Activated naive CD8-positive, alpha-beta T cell treated with anti-CD3 and anti-CD28 coated beads, Interleukin-2, amount 10 ng/mL, durations not matched to agents 7 days and 5 days (primary cell): ENCODE results near the gene SQSTM1. TPM values are rescaled to one million over a fixed set of nuclear protein-coding genes. Genes with fewer than 3 reads are reported as not detected.

Experiments used
- ATAC-seq: fragments of 150-1000 bp; cut with Tn5 transposase; one replicate; pipeline ENCODE4 v1.10.0; 2021; ENCODE audit warnings: low read depth, moderate library complexity
- POLR2A ChIA-PET: fragments of 350-600 bp; sonication (Branson Sonifier 250); formaldehyde crosslinking; loops from one replicate; lab custom pipeline; 2021; ENCODE audit warnings: antibody characterized with exemption; lab: Charles Lee
- DNase-seq: peaks from one replicate; pipeline ENCODE4 v3.0.0; 2021
- H3K27ac Mint-ChIP-seq: one replicate; pipeline ENCODE4 v1.8.0; 2022; ENCODE audit warnings: mild to moderate bottlenecking, mixed read lengths
- H3K27me3 Mint-ChIP-seq: one replicate; pipeline ENCODE4 v1.8.0; 2022; ENCODE audit warnings: mild to moderate bottlenecking, moderate library complexity, mixed read lengths
- H3K36me3 Mint-ChIP-seq: one replicate; pipeline ENCODE4 v1.8.0; 2021; ENCODE audit warnings: mild to moderate bottlenecking, mixed read lengths
- H3K4me1 Mint-ChIP-seq: one replicate; pipeline ENCODE4 v1.8.0; 2021; ENCODE audit warnings: mixed read lengths
- H3K4me3 Mint-ChIP-seq: one replicate; pipeline ENCODE4 v1.8.0; 2022; ENCODE audit warnings: mild to moderate bottlenecking, moderate library complexity, mixed read lengths
- H3K9me3 Mint-ChIP-seq: one replicate; pipeline ENCODE4 v1.8.0; 2021; ENCODE audit warnings: mixed read lengths
- total RNA-seq, 2 experiments: library from RNA; stranded (reverse); gene quantifications; one replicate each; pipeline ENCODE4 v1.2.3, GENCODE V29; 2021

Gene SQSTM1
- total RNA-seq, 2 experiments from 2014 or later, result 196 to 216 TPM

- Mint-ChIP-seq H3K36me3 (peaks cover 8% of the 10 kb centered on the region), H3K4me3 (no peak overlapping the region)
- POLR2A ChIA-PET, result no interaction called here
Measured at GRCh38 chr5:179872055-179872827, 51.5 kb downstream of the SQSTM1 start.

GRCh38 chr5:179872828-179873575 is 52.3 kb downstream of the SQSTM1 start:
- peaks cover 12% of the 10 kb centered on the region for H3K36me3 Mint-ChIP-seq
- no peak overlapping the region for H3K4me3 Mint-ChIP-seq
- DNase-seq (no peak), ATAC-seq (no peak)
- no peaks in the 10 kb centered on the region for H3K4me1 Mint-ChIP-seq
- POLR2A ChIA-PET, result no interaction called here
- H3K27ac Mint-ChIP-seq, result no peak overlapping the region
- H3K9me3 Mint-ChIP-seq, result no peaks in the 10 kb centered on the region
- H3K27me3 Mint-ChIP-seq, result no peaks in the 10 kb centered on the region

More at GRCh38 chr5:179872055-179872827, 51.5 kb downstream of the SQSTM1 start:
- Mint-ChIP-seq H3K4me1 (no peaks in the 10 kb centered on the region), H3K27ac (no peak overlapping the region), H3K27me3 (no peaks in the 10 kb centered on the region), H3K9me3 (no peaks in the 10 kb centered on the region)
- DNase-seq (no peak), ATAC-seq (no peak)

- H3K9me3 Mint-ChIP-seq, result no peaks in the 10 kb centered on the region
- H3K27ac Mint-ChIP-seq, result no peak overlapping the region
- DNase-seq (no peak), ATAC-seq (no peak)
- H3K4me1 Mint-ChIP-seq, result no peaks in the 10 kb centered on the region
- no peaks in the 10 kb centered on the region for H3K27me3 Mint-ChIP-seq
- POLR2A ChIA-PET, result no interaction called here
- H3K4me3 Mint-ChIP-seq, result no peak overlapping the region
- peaks cover 12% of the 10 kb centered on the region for H3K36me3 Mint-ChIP-seq
Measured at GRCh38 chr5:179873588-179874110, 52.9 kb downstream of the SQSTM1 start.

- H3K36me3 Mint-ChIP-seq, result peaks cover 12% of the 10 kb centered on the region
- DNase-seq (no peak), ATAC-seq (no peak)
- no peaks in the 10 kb centered on the region for H3K27me3 Mint-ChIP-seq
- H3K9me3 Mint-ChIP-seq, result no peaks in the 10 kb centered on the region
- no peak overlapping the region for H3K4me3 Mint-ChIP-seq
- H3K4me1 Mint-ChIP-seq, result no peaks in the 10 kb centered on the region
- no peak overlapping the region for H3K27ac Mint-ChIP-seq
- POLR2A ChIA-PET, result no interaction called here
Measured at GRCh38 chr5:179874136-179874535, 53.4 kb downstream of the SQSTM1 start.

- H3K27me3 Mint-ChIP-seq, result no peaks in the 10 kb centered on the region
- no peaks in the 10 kb centered on the region for H3K9me3 Mint-ChIP-seq
- H3K4me1 Mint-ChIP-seq, result no peaks in the 10 kb centered on the region
- H3K36me3 Mint-ChIP-seq, result peaks cover 12% of the 10 kb centered on the region
- POLR2A ChIA-PET, result no interaction called here
- DNase-seq (no peak), ATAC-seq (no peak)
- no peak overlapping the region for H3K27ac Mint-ChIP-seq
- no peak overlapping the region for H3K4me3 Mint-ChIP-seq
Measured at GRCh38 chr5:179874536-179875292, 54.0 kb downstream of the SQSTM1 start.

- Mint-ChIP-seq H3K9me3 (no peaks in the 10 kb centered on the region), H3K27ac (no peak overlapping the region), H3K4me3 (no peak overlapping the region), H3K4me1 (no peaks in the 10 kb centered on the region), H3K36me3 (peaks cover 10% of the 10 kb centered on the region), H3K27me3 (no peaks in the 10 kb centered on the region)
- no peak for ATAC-seq
- DNase-seq, result no peak
- POLR2A ChIA-PET, result no interaction called here
Measured at GRCh38 chr5:179875741-179876609, 55.3 kb downstream of the SQSTM1 start.

GRCh38 chr5:179876610-179876952 is 55.9 kb downstream of the SQSTM1 start:
- ATAC-seq, result no peak
- Mint-ChIP-seq H3K4me3 (no peak overlapping the region), H3K4me1 (no peaks in the 10 kb centered on the region), H3K27me3 (no peaks in the 10 kb centered on the region), H3K27ac (no peak overlapping the region), H3K9me3 (no peaks in the 10 kb centered on the region), H3K36me3 (peaks cover 13% of the 10 kb centered on the region)
- no peak for DNase-seq
- POLR2A ChIA-PET, result no interaction called here

GRCh38 chr5:179878222-179879002 is 57.7 kb downstream of the SQSTM1 start:
- DNase-seq (no peak), ATAC-seq (no peak)
- peaks cover 26% of the 10 kb centered on the region for H3K36me3 Mint-ChIP-seq
- H3K4me3 Mint-ChIP-seq, result no peak overlapping the region
- POLR2A ChIA-PET, result no interaction called here
- no peaks in the 10 kb centered on the region for H3K4me1 Mint-ChIP-seq
- no peak overlapping the region for H3K27ac Mint-ChIP-seq
- H3K9me3 Mint-ChIP-seq, result peaks cover 4% of the 10 kb centered on the region
- H3K27me3 Mint-ChIP-seq, result no peaks in the 10 kb centered on the region

- H3K27me3 Mint-ChIP-seq, result no peaks in the 10 kb centered on the region
- H3K9me3 Mint-ChIP-seq, result peaks cover 11% of the 10 kb centered on the region
- POLR2A ChIA-PET, result no interaction called here
- no peak overlapping the region for H3K27ac Mint-ChIP-seq
- DNase-seq (no peak), ATAC-seq (no peak)
- peaks cover 33% of the 10 kb centered on the region for H3K36me3 Mint-ChIP-seq
- no peak overlapping the region for H3K4me3 Mint-ChIP-seq
- H3K4me1 Mint-ChIP-seq, result no peaks in the 10 kb centered on the region
Measured at GRCh38 chr5:179879003-179879689, 58.4 kb downstream of the SQSTM1 start.

GRCh38 chr5:179879690-179880010 is 58.9 kb downstream of the SQSTM1 start:
- H3K36me3 Mint-ChIP-seq, result peaks cover 39% of the 10 kb centered on the region
- POLR2A ChIA-PET, result no interaction called here
- DNase-seq (no peak), ATAC-seq (no peak)
- no peak overlapping the region for H3K27ac Mint-ChIP-seq
- H3K4me1 Mint-ChIP-seq, result no peaks in the 10 kb centered on the region
- no peak overlapping the region for H3K4me3 Mint-ChIP-seq
- no peaks in the 10 kb centered on the region for H3K27me3 Mint-ChIP-seq
- H3K9me3 Mint-ChIP-seq, result peaks cover 15% of the 10 kb centered on the region

- no peak overlapping the region for H3K27ac Mint-ChIP-seq
- POLR2A ChIA-PET, result no interaction called here
Measured at GRCh38 chr5:179880066-179880650, 59.5 kb downstream of the SQSTM1 start.

More at GRCh38 chr5:179880066-179880650, 59.5 kb downstream of the SQSTM1 start:
- no peaks in the 10 kb centered on the region for H3K4me1 Mint-ChIP-seq
- ATAC-seq (no peak), DNase-seq (no peak)
- no peak overlapping the region for H3K4me3 Mint-ChIP-seq
- no peaks in the 10 kb centered on the region for H3K27me3 Mint-ChIP-seq
- H3K9me3 Mint-ChIP-seq, result peaks cover 15% of the 10 kb centered on the region
- peaks cover 44% of the 10 kb centered on the region for H3K36me3 Mint-ChIP-seq
